HG03097 (cell line): ENCODE results near the gene TBC1D5.
"Not testable (repeated sequence)": the region's sequence is repeated elsewhere in the genome, so short reads cannot be mapped to it uniquely, and the experiment has no call there.

Experiments used
- ATAC-seq: cut with Tn5 transposase; IDR thresholded peaks from one replicate; pipeline ENCODE4 v1.9.1; 2021; ENCODE audit not compliant: unreplicated experiment, low FRiP score

Gene TBC1D5

GRCh38 chr3:17555525-17555924 lies 186.9 kb downstream of the TBC1D5 start:
- ATAC-seq: no peak

- ATAC-seq: no peak
Observed at GRCh38 chr3:17554078-17554477, 188.4 kb downstream of the TBC1D5 start.

- ATAC-seq: no peak
Observed at GRCh38 chr3:17553080-17553479, 189.4 kb downstream of the TBC1D5 start.

DNA sequence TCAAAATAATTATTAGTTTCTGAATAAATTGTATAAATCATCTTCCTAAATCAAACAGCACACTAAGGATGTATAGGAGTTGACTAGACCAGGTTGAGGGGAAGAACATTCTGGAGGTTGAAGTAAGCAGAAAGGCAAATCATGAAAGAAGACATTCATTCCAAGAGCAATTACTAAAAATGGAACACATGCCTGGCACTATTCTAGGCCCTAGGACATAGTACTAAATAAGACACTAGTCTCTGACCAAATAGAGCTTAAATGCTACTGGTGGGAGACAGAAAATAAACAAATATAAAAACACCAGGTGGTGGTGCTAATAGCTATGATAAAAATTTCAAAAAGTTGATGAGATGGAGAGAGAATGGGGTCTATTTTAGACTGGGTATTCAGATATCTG lies 190.1 kb downstream of the TBC1D5 start:
- no peak for ATAC-seq

DNA sequence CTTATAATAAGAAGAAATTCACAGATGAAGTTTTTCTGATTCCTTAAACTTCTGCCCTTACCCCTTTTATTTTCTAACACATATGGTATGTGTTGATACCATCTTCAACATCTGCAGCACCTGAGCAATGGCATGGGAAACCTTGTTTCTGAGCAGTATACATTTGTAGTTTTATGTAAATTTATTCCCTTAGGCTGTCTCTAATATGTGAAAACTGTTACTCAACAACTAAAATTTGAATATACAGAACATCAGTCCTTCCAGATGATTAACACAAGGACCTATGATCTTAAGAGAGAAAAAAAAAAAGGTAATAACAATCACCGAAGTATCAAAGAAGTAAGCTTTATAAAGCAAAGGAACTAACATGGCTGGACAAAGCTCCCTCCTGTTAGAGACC lies 190.5 kb downstream of the TBC1D5 start:
- no peak for ATAC-seq

DNA sequence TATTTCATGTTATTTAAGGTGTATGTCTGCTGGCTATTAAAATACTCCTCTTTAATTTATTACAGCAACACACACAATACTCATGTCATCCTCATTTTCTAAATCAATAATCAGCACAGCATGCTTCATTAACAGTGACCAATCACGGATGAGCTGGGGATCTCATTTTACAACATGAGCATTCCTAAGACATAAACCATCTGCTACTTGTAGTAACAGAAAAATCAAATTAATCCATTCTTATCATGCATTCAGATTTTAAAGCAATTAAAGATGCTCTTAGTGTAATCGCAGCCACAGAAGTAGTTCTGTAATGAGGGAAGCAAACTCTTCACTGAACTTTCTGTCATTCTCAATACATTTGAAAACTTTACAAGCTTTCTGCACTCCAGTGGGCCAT lies 191.1 kb downstream of the TBC1D5 start:
- no peak for ATAC-seq

DNA sequence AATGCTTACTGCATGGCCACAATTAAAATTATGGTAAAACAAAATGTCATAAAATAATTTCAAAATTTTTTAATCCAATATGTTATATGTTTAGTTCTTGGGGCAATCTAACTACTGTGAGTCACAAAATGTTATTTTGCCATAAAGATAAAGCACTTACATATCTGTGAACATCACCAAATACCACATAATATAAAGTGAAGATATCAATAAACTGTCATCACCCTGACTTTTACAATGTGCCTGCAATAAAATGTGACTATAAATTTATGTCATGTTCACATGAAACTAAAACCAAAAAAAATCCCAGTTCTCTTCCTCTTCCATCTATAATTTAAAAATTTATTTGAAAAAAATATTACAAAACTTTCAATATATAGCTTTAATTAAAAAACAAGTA lies 191.8 kb downstream of the TBC1D5 start:
- ATAC-seq: no peak

DNA sequence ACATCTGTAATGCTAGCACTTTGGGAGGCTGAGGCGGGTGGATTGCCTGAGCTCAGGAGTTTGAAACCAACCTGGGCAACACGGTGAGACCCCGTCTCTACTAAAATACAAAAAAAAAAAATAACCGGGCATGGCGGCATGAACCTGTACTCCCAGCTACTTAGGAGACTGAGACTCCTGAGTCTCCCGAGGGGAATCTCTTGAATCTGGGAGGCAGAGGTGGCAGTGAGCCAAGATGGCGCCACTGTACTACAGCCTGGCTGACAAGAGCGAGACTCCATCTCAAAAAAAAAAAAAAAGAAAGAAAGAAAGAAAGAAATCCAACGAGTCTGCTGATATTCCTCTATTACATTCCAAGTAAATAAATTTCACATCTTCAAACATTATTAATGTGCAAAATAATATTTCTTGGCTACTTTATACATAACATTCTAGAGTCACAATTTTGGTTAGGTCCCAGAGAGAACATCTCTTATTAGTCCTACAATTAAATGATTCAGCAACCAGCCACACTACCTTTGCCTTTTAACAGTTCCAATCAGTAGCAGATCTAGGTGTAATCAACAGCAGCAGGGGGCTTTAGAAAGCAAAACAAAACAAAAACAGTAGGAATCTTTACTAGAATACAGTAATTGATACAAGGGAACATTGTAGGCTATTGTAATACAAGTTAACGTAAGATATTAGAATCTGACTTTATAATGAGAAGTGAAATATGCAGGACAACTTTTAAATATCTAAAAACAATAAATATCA lies 195.8 kb downstream of the TBC1D5 start:
- no peak for ATAC-seq

DNA sequence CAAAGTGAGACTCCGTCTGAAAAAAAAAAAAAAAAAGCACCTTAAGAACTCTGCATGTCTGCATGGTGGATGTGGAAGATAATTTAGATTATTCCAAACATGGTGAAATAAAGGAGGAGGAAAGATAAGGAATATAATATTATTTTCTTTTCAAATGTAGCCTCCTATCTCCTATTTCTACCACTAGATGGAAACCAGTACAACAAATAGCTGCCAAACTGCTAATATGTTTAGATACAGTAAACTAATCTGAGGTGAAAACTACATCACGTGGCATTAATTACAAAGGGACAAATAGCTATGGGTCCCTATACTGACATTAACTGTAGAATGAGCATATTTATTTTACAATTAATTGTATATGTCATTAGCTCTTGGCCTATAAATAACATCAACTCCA lies 197.8 kb downstream of the TBC1D5 start:
- ATAC-seq: no peak

- ATAC-seq: no peak
Observed at GRCh38 chr3:17542591-17542990, 199.8 kb downstream of the TBC1D5 start.

DNA sequence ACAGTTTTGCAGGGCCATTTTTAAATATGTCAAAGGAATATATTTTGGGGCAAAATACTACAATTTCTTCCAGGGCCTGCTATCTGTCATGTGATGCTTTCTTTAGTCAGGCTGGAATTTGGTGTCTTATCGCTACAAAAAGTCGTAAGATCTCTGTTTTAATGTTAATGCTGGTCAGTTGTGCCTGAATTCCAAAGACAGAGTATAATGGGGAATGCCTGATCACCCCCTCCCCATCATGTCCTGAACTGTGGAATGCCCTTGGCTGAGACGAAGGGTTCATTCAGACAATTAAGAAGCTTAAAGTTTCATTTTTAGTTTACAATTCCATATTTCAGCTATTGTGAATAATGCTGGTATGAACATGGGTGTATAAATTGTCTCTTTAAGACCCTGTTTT lies 203.0 kb downstream of the TBC1D5 start:
- ATAC-seq: no peak

DNA sequence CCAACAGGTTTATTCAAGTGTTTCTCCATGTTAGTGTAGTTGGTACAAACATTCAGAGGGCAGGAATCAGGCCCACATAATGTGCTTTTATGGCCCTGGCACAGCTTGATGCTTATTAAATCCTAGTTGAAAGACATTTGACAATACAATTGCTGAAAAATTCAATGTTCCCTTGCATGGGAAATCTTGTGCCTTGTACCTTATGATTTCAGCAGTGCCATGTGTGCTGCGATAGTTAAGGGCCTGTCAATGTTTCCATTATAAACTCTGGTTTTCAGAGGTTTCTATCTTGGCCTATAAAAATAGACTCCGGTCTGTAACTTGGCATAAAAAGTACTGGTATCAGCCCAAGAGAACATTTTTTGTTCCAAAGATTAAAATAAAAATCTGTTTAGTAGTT lies 207.2 kb downstream of the TBC1D5 start:
- ATAC-seq: no peak

- not testable (repeated sequence) for ATAC-seq
Observed at GRCh38 chr3:17532446-17532845, 210.0 kb downstream of the TBC1D5 start.

DNA sequence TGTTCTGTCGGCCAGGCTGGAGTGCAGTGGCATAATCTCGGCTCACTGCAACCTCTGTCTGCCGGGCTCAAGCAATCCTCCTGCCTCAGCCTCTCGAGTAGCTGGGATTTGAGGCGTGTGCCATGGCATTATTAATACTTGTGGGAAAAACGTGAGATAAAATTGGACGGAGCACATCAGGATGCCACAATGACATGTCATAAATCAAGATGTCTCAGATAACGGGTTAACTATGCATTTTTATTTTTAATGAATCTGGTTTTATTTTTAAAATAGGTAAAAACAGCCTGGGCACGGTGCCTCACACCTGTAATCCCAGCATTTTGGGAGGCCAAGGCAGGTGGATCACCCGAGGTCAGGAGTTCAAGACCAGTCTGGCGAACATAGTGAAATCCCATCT lies 212.8 kb downstream of the TBC1D5 start:
- ATAC-seq: no peak

DNA sequence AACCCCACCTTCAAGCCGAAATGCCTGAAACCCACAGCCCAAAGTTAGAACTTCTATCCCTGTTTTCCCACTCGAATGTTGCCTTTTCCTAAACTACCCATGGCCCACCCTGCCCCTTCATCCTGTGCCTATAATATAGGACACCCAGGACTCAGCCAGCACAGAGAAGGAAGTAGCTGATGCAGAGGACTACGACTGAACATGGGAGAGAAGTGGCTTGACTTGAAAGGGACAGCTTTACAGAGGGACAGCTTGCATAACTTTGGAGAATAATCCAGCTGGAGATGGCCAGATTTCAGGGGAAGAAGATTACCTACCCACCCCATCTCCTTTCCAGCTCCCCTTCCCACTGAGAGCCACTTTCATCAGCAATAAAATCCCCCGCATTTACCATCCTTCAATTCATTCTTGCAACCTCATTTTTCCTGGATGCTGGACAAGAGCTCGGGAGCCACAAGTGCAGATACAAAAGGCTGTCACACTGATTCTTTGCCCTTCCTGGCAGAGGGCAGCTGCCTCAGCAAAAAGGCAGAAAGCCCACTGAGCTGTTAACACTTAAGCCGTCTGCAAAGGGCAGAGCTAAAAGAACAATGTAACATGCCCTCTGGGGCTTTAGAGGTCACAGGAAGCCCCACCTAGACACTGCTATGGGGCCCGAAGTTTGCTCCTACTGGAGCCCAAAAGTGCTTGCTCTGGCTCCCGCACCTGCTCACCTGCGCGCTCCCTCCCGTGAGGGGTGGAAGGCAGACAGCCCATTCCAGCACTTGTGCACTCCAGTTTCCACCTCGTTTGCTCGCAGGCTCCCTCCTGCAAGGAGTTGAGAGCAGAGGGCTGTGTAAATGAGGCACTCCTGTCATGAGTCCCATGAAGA lies 224.0 kb downstream of the TBC1D5 start:
- ATAC-seq: no peak

- ATAC-seq: no peak
Observed at GRCh38 chr3:17515445-17516234, 226.8 kb downstream of the TBC1D5 start.

- ATAC-seq: no peak
Observed at GRCh38 chr3:17514597-17514996, 227.8 kb downstream of the TBC1D5 start.

GRCh38 chr3:17510265-17510664 lies 232.2 kb downstream of the TBC1D5 start:
- no peak for ATAC-seq

GRCh38 chr3:17508180-17508752 lies 234.2 kb downstream of the TBC1D5 start:
- no peak for ATAC-seq

GRCh38 chr3:17507480-17507879 lies 235.0 kb downstream of the TBC1D5 start:
- no peak for ATAC-seq

- no peak for ATAC-seq
Observed at GRCh38 chr3:17505856-17506255, 236.6 kb downstream of the TBC1D5 start.
